GM18508 (cell line): Measurements from ENCODE around the gene ACTR10.

Experiments used
- ATAC-seq: cut with Tn5 transposase; IDR thresholded peaks from one replicate; pipeline ENCODE4 v1.9.1; 2021; ENCODE audit warnings: moderate number of reproducible peaks; ENCODE audit not compliant: insufficient read depth, unreplicated experiment

ACTR10 gene

DNA sequence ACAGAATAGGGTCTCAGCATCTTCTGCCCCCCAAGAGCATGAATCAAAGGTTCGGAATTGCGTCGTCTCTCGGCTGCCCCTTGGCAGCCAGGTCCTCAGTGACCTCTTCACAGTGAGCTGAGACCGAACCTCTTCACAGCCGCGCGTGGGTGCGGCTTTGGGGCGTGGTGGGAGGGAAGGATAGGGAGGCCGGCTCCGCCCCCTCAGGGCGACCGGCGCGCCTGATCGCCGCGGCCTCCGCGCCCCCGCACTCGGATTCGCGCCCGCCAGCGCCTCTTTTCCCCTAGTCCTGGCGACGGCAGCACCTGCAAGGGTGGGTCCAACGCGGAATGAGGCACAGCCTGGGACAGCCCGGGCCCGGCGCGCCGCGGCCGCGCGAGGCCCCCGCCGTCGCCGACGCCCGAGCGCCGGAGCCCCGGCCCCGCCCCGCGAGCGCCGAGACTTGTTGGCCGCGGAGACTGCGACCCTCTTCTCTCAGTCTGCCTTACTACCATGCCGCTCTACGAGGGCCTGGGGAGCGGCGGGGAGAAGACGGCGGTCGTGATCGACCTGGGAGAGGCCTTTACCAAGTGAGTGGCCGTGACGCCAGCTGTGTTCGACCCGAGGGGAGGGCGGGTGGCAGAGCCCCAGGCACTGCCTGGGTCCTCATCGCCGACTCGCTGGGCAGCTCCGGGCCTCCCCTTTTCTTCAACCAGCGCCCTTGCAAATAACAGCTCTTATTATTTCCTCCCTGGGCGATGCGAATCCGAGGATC is at the start of gene ACTR10:
Gene ACTR10, plus strand, starts transcription at position 424 of the 754 bp plus-strand sequence. Its CDS starts 69 bp downstream, at position 493.
- ATAC-seq = peak; percentile 82

DNA sequence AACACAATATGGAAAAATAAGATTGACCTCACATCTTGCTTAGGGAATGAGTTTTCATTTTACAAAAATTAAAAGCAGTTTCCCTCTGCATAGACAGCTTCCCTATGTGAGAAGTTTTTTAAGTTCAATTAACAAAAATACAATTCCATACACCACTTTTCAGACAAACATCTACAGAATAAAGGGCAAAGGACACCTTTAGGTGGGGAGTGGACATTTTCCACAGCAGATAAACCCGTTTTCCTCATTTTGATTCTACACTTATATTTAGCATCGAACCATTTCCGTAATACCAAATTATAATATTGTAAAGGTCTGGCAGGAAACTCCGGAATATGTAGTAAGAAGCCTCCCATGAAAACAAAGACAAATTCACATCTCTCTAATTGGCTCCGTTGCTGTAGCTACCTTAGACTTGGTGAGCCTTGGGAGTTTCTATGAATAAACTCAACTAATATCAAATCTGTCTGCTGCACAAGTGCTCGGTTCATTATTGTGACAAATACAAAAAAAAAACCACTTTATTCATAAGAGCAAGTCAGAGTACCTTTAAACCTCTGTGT is 49.6 kb upstream of the ACTR10 start:
- no peak for ATAC-seq

DNA sequence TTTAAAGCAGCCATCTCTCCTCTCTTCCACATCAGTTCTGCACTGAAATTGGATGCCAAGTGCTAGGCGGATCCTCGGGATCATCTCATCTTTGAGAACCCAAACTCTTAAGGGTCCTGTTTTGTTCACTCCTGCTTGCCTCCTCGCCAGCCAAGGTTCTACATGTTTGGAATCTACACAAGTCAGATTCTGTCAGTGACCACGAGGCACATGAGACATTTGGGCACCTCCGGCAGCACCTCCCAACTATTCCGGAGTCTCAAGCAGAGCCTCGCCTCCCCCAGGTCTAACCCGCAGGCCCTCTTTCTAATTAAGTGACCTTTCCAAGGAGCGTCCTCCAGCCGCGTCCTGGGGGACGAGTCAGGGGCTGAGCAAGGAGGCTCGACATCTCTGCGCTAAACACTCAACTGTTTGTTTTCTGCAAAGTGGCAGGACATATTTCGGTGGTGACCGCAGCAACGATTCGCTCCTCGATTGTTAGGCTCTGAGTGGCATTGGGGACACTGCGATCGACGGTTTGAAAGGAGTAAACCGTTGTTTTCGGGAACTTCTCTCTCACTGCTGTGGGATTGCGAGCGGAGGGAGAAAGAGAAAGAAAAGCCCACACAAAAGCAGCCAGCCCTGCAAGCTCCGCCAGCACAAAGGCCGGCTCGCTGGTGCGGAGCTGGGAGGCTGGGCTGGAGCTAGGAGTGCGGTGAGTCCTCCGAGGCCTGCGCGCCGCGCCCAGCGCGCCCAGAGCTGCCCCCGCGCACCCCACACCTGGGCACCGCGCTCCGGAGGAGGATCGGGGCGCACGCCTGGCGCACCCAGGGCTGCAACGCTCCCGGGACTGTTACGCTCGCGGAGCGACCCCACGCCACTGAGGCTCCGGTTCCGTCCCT is 48.6 kb upstream of the ACTR10 start:
- no peak for ATAC-seq

DNA sequence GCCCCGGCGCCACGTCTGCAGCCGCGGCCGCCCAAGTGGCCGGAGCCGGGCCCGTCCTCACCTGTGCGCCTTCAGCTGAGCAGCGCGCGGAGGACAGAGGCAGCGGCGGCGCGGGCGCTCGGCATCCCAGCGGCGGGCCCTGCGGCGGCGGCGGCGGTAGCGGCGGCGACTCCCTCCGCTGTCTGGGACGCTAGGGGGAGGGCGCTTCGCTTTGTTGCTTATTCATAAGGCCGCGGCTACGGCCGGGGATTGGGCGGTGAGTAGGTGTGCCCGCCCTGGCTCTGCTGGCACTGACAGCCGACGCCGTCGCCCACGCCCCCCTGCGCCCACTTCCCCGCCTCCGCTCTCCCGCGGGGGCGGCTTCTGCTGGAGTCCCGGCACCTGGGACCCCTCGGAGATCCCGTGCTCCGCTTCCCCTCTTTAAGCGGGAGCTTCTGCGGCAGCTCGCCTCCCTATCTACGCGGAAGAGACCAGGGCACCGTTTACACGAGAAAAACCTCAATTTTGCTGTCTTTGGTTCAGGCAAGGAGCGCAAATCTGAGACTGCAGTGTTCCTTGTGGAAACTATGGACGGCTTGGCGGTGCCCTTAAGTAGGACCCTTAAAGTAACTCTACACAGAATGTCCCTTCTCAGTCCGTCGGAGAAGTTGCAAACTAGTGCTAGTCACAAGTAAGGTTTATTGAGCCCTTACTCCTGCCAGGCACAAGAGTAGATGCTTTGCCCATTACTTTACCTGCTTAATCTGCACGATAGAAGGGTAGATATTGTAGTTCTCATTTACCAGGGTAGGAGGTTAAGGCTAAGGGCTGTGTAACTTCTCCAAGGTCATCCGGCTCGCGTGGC is 47.7 kb upstream of the ACTR10 start, which contains the start of gene ARMH4:
Gene ARMH4, minus strand, starts transcription at position 200 of the 844 bp plus-strand sequence. CDS start 12,855 bp downstream, outside the sequence.
- ATAC-seq = peak; percentile 64

DNA sequence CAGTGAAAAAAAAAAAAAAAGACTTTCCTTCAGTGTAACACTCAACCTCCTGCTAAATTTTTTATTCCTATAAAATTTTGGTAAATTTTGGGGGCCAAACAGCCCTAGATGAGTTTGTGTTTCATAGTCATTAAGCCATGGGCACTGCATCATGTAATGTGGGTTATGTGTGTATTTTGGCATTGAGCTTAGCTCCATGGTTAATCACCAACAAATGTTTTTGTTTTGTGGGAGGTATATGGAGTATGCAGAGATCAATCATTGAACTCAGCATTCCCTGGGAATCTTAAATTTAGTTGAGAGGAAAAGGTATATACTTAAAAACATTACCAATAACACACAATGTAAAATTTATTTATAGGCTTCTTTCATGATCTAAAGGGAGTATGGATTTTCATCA is 39.4 kb upstream of the ACTR10 start:
- no peak for ATAC-seq

DNA sequence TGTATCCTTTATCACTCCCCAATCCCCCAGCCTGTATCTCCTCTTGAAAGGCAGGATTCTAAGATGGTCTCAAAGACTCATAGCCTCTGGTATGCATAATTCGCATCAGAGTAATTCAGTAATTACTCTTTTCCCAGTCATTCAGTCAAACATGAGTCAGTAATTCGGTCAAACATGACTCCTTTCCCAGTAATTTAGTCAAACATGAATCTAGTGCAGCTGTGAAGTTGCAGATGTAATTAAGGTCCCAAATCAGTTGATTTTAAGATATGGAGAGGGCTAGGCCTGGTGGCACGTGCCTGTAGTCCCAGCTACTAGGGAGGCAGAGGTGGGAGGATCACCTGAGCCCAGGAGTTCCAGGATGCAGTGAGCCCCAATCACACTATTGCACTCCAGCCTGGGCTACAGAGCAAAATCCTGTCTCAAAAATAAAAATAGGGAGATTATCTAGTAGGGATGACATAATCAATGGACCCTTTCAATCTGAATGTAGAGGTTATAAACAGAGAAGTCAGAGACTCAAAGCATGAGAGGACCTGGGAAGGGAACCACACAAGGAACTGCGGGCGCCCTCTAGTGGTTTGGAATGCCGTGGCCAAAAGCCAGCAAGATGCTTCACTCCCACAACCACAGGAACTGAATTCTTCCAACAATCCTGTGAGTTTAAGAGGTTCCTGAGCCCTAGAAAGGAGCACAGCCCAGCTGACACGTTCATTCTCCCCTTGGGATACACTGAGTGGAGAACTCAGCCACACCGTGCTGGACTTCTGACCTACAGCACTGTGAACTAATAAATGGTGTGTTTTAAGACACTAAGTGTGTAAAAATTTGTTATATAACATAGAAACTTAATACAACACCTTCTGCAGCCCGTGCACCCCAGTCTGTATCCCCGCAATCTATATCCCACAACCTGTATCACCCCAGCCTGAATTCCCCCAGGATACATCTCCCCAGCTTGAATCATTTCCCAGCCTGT is 33.7 kb upstream of the ACTR10 start:
- ATAC-seq = no peak

DNA sequence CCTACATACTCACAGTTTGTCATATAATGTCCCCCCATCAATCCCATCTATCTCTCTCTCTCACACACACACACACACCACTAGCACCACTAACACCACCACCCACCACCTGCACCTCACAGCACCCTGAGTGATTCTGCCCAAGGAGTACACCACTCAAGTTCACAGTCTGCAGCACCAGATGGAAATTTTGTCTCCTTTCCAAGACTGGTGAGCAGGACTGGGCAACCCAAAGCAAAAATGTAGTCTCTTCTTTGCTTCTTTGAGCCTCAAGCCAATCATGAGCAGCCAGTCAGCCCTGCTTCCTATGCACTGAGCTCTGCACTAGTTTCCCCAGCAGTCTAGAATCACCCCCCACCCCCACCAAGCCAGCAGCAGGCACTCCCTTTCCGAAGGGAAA is 32.9 kb upstream of the ACTR10 start:
- no peak for ATAC-seq

DNA sequence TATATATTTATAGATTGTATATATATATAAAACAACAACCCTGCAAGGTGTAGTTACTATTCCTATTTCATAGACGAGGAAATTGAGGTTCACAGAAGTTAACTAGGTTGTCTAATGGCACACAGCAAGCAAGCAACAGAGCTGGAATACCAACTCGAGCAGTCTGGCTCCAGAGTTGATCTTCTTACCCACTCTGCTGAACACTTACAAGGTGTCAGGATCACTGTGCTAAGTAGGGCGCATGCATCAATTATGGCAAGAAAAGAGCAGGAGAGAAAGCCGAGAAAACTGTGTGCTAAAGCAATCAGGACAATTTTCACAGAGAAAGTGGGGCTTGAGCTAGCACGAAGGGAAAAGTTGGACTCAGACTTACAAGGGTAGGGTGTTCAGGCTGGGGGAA is 32.1 kb upstream of the ACTR10 start:
- ATAC-seq = no peak

DNA sequence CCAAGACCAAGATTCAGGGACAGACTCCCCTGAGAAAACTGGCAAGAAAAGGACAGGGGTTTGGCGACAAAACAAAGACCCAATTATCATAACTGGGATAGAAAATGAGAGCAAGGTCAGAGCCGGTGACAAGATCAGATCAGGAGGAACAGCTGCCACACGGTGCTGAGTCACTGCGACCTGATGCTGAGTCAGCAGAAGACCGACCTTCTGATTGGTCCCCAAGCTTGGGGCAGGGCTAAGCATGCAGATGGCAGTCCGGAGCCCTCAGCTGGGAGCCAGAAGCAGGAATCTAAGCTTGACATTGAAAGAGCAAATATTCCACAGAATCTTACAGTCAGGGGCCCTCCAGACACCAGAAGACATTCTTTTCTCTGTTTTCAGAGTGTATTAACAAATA is 28.9 kb upstream of the ACTR10 start:
- ATAC-seq = no peak

DNA sequence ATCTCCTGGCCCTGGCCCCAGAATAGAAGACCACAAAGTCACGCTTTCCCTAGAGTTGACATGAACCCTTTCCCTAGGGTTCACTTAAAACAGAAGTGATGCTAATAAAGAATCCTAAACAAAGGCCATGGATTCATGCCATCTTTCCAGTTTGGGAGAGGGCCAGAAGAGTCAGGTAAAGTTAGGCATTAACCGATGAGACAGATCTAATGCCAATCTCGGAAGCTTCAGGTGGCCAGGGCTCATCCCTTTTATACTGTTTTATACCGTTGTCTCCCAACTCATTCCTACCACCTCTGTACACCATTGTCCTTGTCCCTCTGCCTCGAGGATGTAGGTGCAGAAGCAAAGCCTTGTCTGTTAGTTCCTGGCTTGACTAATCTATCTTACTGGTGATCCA is 22.8 kb upstream of the ACTR10 start:
- no peak for ATAC-seq

DNA sequence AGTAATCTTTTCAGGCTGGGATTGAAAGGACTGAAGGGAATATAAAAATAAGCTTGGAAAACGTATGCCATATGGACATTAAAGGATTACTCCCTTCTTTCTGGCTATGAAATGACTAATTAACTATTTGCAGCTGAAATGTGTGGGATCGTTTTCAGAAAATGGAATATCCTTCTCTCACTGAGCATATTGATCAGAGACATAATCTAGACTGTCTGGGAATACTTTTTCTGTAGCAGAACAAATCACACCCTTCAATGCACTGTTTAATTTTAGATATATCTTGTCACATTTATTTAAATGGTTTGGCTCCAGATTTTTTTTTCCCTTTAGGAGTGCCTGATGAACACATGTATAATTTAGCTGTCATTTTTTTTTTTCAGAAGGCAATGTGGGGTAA is 10.8 kb upstream of the ACTR10 start:
- ATAC-seq = no peak

DNA sequence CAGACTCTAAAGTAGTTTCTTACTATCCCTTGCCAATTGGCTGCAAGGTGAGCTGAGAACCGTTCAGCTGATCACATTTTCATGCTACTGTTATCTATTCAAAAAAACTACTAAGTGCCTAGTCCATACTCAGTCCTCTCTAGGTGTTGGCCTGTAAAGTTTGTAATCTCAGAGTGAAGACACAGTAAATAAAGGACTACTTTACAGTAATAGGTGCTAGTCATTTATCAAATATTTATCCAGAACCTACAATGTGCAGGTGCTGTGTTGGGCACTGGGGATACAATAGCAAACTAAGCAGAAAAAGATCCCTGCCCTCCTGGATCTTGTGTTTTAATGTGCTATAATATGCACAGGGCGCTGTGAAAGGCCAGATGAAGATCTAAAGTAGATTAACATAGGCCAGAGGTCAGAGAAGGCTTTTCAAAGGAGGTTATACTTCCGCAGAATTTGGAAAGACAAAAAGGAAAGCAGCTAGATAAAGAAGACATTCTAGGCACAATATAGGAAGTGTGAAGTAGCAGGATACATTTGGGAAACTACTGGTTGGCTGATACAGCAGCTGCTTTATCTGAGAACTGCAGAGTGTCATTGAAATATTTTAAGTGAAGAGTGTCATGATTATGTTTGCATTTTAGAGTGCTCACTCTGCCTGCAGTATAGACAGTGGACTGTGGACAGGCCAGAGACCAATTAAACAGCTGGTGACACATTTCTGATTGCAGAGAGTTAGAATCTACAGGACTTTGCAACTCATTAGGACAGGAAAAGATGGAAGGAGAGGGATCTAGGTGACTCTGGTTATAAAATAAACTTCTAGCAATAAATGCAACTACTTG is 8.0 kb upstream of the ACTR10 start:
- no peak for ATAC-seq

DNA sequence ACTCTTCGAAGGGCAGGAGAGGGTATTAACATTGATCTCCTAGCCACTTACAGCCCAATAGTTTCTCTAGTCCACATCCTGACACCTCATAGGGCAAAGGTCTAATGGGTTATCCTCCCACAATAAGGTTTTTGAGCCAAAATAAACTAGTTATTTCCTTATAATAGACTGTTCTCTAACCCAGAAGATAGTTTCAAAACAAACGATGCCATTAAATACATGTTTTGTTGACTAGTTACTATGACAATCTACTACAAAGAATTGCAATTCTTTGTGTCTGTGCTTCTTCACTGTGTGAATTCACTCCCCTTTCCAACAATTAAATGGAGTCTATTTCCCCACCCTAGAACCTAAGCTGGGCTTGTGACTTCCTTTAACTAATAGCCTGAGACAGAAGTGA is 6.4 kb upstream of the ACTR10 start:
- no peak for ATAC-seq

DNA sequence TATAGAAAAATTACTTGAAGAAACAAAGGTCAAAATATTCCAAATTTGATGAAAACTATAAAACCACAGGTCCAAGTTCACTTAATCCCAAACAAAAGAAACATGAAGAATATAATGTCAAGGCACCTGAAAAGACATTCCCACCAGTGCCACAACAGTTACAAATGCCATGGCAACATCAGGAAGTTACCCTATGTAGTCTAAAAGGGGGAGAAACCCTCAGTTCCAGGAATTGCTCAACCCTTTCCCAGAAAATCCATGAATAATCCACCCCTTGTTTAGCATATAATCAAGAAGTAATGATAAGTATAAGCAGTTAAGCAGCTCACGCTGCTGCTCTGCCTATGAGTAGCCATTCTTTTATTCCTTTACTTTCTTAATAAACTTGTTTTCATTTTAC is 3.8 kb upstream of the ACTR10 start:
- no peak for ATAC-seq

DNA sequence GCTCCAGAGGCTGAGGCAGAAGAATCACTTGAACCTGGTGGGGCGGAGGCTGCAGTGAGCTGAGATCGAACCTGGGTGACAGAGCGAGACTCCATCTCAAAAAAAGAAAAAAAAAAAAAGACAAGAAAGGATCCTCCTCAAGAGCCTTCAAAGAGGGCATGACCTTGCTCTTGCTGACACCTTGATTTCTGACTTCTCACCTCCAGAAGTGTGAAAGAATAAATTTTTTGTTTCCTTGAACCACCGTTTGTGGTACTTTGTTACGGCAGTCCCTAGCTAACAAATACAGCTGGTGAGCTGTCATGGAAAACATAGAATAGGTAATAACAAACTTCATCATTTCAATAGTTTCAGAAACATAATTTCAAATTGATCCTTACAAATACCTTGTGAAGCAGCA is 1.9 kb upstream of the ACTR10 start:
- no peak for ATAC-seq

DNA sequence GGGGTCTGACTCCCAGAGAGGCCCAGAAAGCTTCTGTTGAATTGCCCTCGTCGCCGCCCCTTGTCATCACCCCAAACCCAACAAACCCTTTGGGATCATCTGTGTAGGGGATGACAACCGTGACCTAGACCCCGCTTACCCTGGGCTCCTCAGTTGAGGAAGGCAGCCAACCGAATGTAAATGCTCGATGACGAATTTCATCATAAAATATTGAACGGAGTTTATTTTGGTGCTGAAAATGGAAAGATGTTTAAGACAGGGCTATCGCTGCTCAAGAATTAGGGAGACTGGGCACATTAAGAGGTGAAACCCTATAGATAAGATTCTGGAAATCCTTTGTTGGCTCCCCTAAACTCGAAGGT is 512 bp downstream of the ACTR10 start:
- no peak for ATAC-seq

DNA sequence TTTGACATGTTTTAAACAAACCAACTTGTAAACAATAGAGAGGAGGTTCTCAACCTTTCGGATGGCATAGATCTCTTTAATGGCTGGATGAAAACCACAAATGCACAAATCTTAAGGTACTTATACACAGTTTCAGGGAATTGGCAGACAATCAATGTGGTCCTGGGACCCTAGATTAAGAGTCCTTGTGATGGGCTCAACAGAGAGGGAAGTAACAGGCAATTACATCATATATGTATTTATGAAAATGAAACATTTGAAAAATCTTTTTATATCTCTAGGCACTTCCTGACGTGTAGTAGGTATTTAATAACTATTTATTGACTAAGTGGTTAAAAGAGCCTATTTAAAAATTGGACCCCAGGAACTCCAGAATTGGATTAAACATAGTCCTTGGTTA is 897 bp downstream of the ACTR10 start:
- no peak for ATAC-seq

DNA sequence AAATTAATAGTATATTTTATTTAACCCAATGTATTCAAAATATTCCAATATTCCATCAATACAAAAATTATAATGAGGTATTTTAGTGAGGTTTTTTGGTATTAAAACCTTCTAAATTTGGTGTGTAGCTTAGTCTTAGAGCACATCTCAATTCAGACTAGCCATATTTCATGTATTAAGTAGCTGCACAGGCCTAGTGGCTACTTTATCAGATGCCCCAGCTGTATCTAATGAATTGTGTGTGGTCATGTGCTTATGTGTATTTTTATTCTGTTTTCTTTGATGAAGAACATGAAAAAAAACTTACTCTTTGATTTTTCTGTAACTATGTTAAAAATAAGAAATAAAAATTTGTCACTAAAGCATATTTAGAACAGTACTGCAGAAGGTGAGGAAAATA is 13.2 kb downstream of the ACTR10 start:
- ATAC-seq = no peak
